Renal cortical epithelial cell (primary cell): ENCODE data around the gene USP28. TPM values are rescaled to one million over a fixed set of nuclear protein-coding genes. Genes with fewer than 3 reads are reported as not detected.
"Not testable (repeated sequence)": the region's sequence is repeated elsewhere in the genome, so short reads cannot be mapped to it uniquely, and the experiment has no call there.

Experiments
- DNase-seq: peaks from one replicate; pipeline ENCODE4 v3.0.0-alpha.2; 2011; ENCODE audit warnings: low read depth
- total RNA-seq: library from RNA; depleted of rRNA; stranded (reverse); fragments of >200 nt; gene quantifications from 2 replicates; pipeline ENCODE4 v1.2.3, GENCODE V29; 2014

USP28 gene
- 19.8 and 39.4 TPM in 2 replicates for total RNA-seq

- peak; percentile 82 for DNase-seq
Measured at GRCh38 chr11:113875234-113876073, at the start of gene USP28. USP28 (minus strand) TSS chr11:113875572; CDS start chr11:113875501, 71 bp downstream.

- DNase-seq = no peak
Measured at GRCh38 chr11:113923572-113923971, 48.2 kb upstream of the USP28 start.

- not testable (repeated sequence) for DNase-seq
Measured at GRCh38 chr11:113911491-113911890, 36.1 kb upstream of the USP28 start.

- no peak for DNase-seq
Measured at GRCh38 chr11:113908098-113908497, 32.7 kb upstream of the USP28 start.

GRCh38 chr11:113907681-113908080 is 32.3 kb upstream of the USP28 start:
- DNase-seq = no peak

- DNase-seq = no peak
Measured at GRCh38 chr11:113907152-113907551, 31.8 kb upstream of the USP28 start.

GRCh38 chr11:113906516-113906915 is 31.1 kb upstream of the USP28 start:
- DNase-seq = no peak

GRCh38 chr11:113906038-113906437 is 30.7 kb upstream of the USP28 start:
- peak; percentile 7 for DNase-seq

- DNase-seq = no peak
Measured at GRCh38 chr11:113904379-113905101, 29.2 kb upstream of the USP28 start, which contains the start of gene HTR3B. HTR3B (plus strand) TSS chr11:113904796; CDS start chr11:113904934, 138 bp downstream.

- no peak for DNase-seq
Measured at GRCh38 chr11:113901141-113901540, 25.8 kb upstream of the USP28 start.

GRCh38 chr11:113896156-113896879 is 20.9 kb upstream of the USP28 start:
- DNase-seq = no peak

GRCh38 chr11:113895367-113896155 is 20.2 kb upstream of the USP28 start:
- DNase-seq = no peak

GRCh38 chr11:113894421-113894996 is 19.1 kb upstream of the USP28 start:
- no peak for DNase-seq

- DNase-seq = no peak
Measured at GRCh38 chr11:113888848-113889247, 13.5 kb upstream of the USP28 start.

- DNase-seq = peak; percentile 36
Measured at GRCh38 chr11:113885897-113886296, 10.5 kb upstream of the USP28 start.

GRCh38 chr11:113884361-113884836 is 9.0 kb upstream of the USP28 start:
- peak; percentile 65 for DNase-seq

- peak; percentile 63 for DNase-seq
Measured at GRCh38 chr11:113881856-113882255, 6.5 kb upstream of the USP28 start.

GRCh38 chr11:113880971-113881370 is 5.6 kb upstream of the USP28 start:
- DNase-seq = no peak

GRCh38 chr11:113879446-113879845 is 4.1 kb upstream of the USP28 start:
- DNase-seq = not testable (repeated sequence)

GRCh38 chr11:113877670-113878055 is 2.3 kb upstream of the USP28 start:
- no peak for DNase-seq
